Measurements from ENCODE around the gene IGF2BP2.

DNA sequence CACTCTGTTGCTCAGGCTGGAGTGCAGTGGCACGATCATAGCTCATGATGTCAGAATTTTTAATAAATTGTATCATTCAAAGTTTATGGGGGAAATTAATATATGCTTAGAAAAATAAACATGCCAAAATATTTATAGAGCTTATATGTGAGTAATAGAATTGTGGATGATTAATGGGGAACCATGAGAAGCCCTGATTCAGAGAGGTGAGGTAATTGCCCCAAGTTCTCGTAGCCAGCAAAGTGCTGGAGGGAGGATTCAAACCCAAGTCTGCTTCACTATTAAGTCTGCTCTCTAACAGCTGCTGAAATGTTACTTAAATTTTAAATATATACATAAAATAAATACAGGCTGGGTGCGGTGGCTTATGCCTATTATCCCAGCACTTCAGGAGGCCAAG, 26.2 kb upstream of the IGF2BP2 start:
- TF ChIP-seq POLR2A (IDR thresholded peaks at IDR 0.05; ENCODE audit: low read depth, low read length), result no peak
- no peak for TF ChIP-seq POLR2AphosphoS5 (IDR thresholded peaks at IDR 0.05; ENCODE audit: low read depth, low read length)
- no peak for TF ChIP-seq TAF1 (IDR thresholded peaks at IDR 0.05; ENCODE audit: borderline replicate concordance, low read depth, low read length)

All from GM12892 (cell line).